Fibroblast of lung (primary cell): ENCODE measurements around the gene PPT1. TPM values are rescaled to one million over a fixed set of nuclear protein-coding genes. Genes with fewer than 3 reads are reported as not detected.

Source experiments
- DNase-seq, 2 donors: peaks; one replicate each; pipeline versions ENCODE4 v3.0.0 to v3.0.0-alpha.2; 2010; ENCODE audit warnings: low read depth in 2 of 2
- H2AFZ ChIP-seq: 2 replicates; pipeline ENCODE4 v1.5.1; 2012; ENCODE audit warnings: low read length, control low read depth, inconsistent platforms
- H3K27ac ChIP-seq: 2 replicates; pipeline ENCODE4 v1.5.1; 2011; ENCODE audit warnings: low read length, control low read depth; ENCODE audit not compliant: insufficient read depth
- H3K27me3 ChIP-seq: 2 replicates; pipeline ENCODE4 v1.5.1; 2011; ENCODE audit warnings: mild to moderate bottlenecking, low read length; ENCODE audit not compliant: control insufficient read depth, insufficient read depth
- H3K36me3 ChIP-seq: 2 replicates; pipeline ENCODE4 v1.5.1; 2011; ENCODE audit warnings: low read length; ENCODE audit not compliant: control insufficient read depth, insufficient read depth
- H3K4me1 ChIP-seq: 2 replicates; pipeline ENCODE4 v1.5.1; 2011; ENCODE audit warnings: low read length; ENCODE audit not compliant: control insufficient read depth, insufficient read depth; ENCODE audit errors: extremely low read depth
- H3K4me2 ChIP-seq: 2 replicates; pipeline ENCODE4 v1.5.1; 2011; ENCODE audit warnings: low read length, control low read depth; ENCODE audit not compliant: insufficient read depth; ENCODE audit errors: extremely low read depth
- H3K4me3 ChIP-seq, 4 experiments: fragments of 200-600 bp in 1 of 4; sonication (generic) in 1 of 4; replicated peaks in 1 of 4; 2 replicates each; pipeline ENCODE4 v1.5.1; 2011 to 2016; ENCODE audit warnings: low read length in 4 of 4, low read depth in 3 of 4, mild to moderate bottlenecking in 3 of 4, control low read depth in 2 of 4, inconsistent platforms in 1 of 4, mixed read lengths in 1 of 4; ENCODE audit not compliant: insufficient read depth in 1 of 4; ENCODE audit errors: control extremely low read depth in 1 of 4
- H3K79me2 ChIP-seq: 2 replicates; pipeline ENCODE4 v1.5.1; 2012; ENCODE audit warnings: mild to moderate bottlenecking, low read length, inconsistent platforms; ENCODE audit not compliant: control insufficient read depth, insufficient read depth
- H3K9ac ChIP-seq: 2 replicates; pipeline ENCODE4 v1.5.1; 2011; ENCODE audit warnings: mild to moderate bottlenecking, low read length, control low read depth; ENCODE audit not compliant: insufficient read depth
- H3K9me3 ChIP-seq: 2 replicates; pipeline ENCODE4 v1.5.1; 2012; ENCODE audit warnings: low read depth, low read length; ENCODE audit not compliant: control insufficient read depth, insufficient read depth
- H4K20me1 ChIP-seq: 2 replicates; pipeline ENCODE4 v1.5.1; 2011; ENCODE audit warnings: low read length; ENCODE audit not compliant: control insufficient read depth, insufficient read depth; ENCODE audit errors: extremely low read depth
- EZH2 ChIP-seq: IDR thresholded peaks from 2 replicates; pipeline ENCODE4 v1.5.1; 2012; ENCODE audit warnings: low read length, control low read depth, mild to moderate bottlenecking; ENCODE audit errors: missing control alignments
- polyA plus RNA-seq, 2 donors: library from polyadenylated mRNA; depleted of rRNA in 1 of 2; stranded (reverse) in 1 of 2; unstranded in 1 of 2; fragments of >200 nt; gene quantifications; 2 replicates each; pipeline ENCODE4 v1.2.1, GENCODE V29; 2011 to 2012; ENCODE audit warnings: missing spikeins in 1 of 2
- total RNA-seq: library from RNA; depleted of rRNA; stranded (reverse); fragments of >200 nt; gene quantifications from 2 replicates; pipeline ENCODE4 v1.2.1, GENCODE V29; 2014
- TF ChIP-seq, protein P1 (sequence below), 2 donors: IDR thresholded peaks in 1 of 2; conservative IDR thresholded peaks in 1 of 2; 1 replicate in 1 of 2; 2 replicates in 1 of 2; pipeline ENCODE4 v1.5.1; 2011 to 2012; ENCODE audit warnings: low read length in 2 of 2, control low read depth in 1 of 2, inconsistent platforms in 1 of 2, low read depth in 1 of 2, mild to moderate bottlenecking in 1 of 2

PPT1 gene
- total and polyA plus RNA-seq, 2 donors (not counting 1 experiment from before 2014, with no cell fraction given): 41.0 to 81.1 TPM

DNA sequence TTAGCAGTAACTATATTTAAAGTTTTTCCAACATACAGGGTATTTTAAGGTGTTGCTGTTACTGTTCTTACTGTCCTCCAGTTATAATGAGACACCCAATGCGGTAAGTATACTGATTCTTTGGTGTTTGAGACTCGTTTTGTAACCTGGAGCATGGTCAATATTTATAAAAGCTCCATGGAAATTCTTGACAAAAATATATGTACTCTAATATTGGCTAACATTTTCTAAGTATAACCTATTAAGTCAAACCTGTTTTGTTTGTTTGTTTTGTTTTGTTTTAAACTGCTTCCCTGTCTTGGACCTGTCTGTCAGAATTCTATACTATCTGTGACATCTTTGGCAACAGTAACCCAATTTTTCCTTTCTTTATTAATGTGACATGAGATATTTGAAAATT is 72.4 kb downstream of the PPT1 start:
- no peaks in the 10 kb centered on the region for H3K79me2 ChIP-seq
- no peaks in the 10 kb centered on the region for H3K4me1 ChIP-seq
- no peak overlapping the region for H3K4me2 ChIP-seq
- H4K20me1 ChIP-seq: no peaks in the 10 kb centered on the region
- H3K27ac ChIP-seq: no peak overlapping the region
- DNase-seq: no peak
- no peak overlapping the region for H3K9ac ChIP-seq
- no peaks in the 10 kb centered on the region for H3K9me3 ChIP-seq
- TF ChIP-seq, protein P1, sequence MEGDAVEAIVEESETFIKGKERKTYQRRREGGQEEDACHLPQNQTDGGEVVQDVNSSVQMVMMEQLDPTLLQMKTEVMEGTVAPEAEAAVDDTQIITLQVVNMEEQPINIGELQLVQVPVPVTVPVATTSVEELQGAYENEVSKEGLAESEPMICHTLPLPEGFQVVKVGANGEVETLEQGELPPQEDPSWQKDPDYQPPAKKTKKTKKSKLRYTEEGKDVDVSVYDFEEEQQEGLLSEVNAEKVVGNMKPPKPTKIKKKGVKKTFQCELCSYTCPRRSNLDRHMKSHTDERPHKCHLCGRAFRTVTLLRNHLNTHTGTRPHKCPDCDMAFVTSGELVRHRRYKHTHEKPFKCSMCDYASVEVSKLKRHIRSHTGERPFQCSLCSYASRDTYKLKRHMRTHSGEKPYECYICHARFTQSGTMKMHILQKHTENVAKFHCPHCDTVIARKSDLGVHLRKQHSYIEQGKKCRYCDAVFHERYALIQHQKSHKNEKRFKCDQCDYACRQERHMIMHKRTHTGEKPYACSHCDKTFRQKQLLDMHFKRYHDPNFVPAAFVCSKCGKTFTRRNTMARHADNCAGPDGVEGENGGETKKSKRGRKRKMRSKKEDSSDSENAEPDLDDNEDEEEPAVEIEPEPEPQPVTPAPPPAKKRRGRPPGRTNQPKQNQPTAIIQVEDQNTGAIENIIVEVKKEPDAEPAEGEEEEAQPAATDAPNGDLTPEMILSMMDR (conservative IDR thresholded peaks at IDR 0.05 in 1 of 2, IDR thresholded peaks at IDR 0.05 in 1 of 2; ENCODE audit: low read depth in 1 of 2, low read length in 2 of 2): no peak
- no peak for TF ChIP-seq EZH2
- H2AFZ ChIP-seq: no peak overlapping the region
- no peaks in the 10 kb centered on the region for H3K27me3 ChIP-seq
- H3K36me3 ChIP-seq: no peaks in the 10 kb centered on the region
- no peak overlapping the region for H3K4me3 ChIP-seq

DNA sequence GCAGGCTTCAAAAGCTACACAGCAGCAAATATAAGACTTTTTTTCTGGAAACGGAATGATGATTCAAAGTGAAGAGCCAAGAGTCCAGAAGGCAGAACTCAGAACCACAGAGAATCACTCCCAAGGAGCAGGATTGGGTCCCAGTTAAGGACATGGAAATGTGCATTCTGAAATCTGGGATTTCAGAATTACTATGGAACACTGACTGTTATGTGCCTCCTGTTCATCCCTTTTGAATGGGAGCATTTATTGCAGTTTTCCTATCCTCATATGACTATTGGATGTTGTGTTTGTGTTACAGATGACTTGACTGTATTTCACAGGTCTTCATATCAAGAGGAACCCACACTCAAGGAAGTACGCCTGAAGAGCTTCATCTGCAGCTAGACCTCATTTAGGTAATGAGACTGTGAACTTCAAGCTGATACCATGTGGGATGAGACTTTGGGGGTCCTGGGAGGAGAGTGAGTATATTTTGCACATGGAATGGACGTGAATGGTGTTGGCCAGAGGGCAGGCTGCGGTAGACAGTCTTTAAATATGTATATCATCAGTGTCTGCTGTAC is 73.6 kb downstream of the PPT1 start:
- no peaks in the 10 kb centered on the region for H3K4me1 ChIP-seq
- no peaks in the 10 kb centered on the region for H3K9me3 ChIP-seq
- H3K36me3 ChIP-seq: no peaks in the 10 kb centered on the region
- DNase-seq: no peak
- H3K4me3 ChIP-seq: no peak overlapping the region
- no peak overlapping the region for H2AFZ ChIP-seq
- H3K79me2 ChIP-seq: no peaks in the 10 kb centered on the region
- H3K27me3 ChIP-seq: no peaks in the 10 kb centered on the region
- no peak overlapping the region for H3K9ac ChIP-seq
- no peaks in the 10 kb centered on the region for H4K20me1 ChIP-seq
- H3K4me2 ChIP-seq: no peak overlapping the region
- H3K27ac ChIP-seq: no peak overlapping the region
- no peak for TF ChIP-seq EZH2
- TF ChIP-seq, protein P1 (conservative IDR thresholded peaks at IDR 0.05 in 1 of 2, IDR thresholded peaks at IDR 0.05 in 1 of 2; ENCODE audit: low read depth in 1 of 2, low read length in 2 of 2): no peak

Other genes starting within 250 kb of the PPT1 start
- gene TRIT1, start 213.7 kb downstream of the PPT1 start, total RNA-seq: 19.5 and 20.3 TPM in 2 replicates
- gene TRIT1, start 213.7 kb downstream of the PPT1 start, polyA plus RNA-seq: 9.7 and 17.2 TPM in 2 replicates
- under 0.01 and 0.26 TPM in 2 replicates for gene MYCL, start 195.3 kb downstream of the PPT1 start, total RNA-seq
- 0.09 and 0.11 TPM in 2 replicates for gene MYCL, start 195.3 kb downstream of the PPT1 start, polyA plus RNA-seq
- 1.0 and 1.2 TPM in 2 replicates for gene MFSD2A, start 142.1 kb downstream of the PPT1 start, total RNA-seq
- gene MFSD2A, start 142.1 kb downstream of the PPT1 start, polyA plus RNA-seq: 0.90 and 4.5 TPM in 2 replicates
- 270 and 352 TPM in 2 replicates for gene CAP1, start 56.5 kb downstream of the PPT1 start, total RNA-seq
- 744 and 836 TPM in 2 replicates for gene CAP1, start 56.5 kb downstream of the PPT1 start, polyA plus RNA-seq
- 20.8 and 25.2 TPM in 2 replicates for gene RLF, start 64.1 kb upstream of the PPT1 start, total RNA-seq
- 6.4 and 12.4 TPM in 2 replicates for gene RLF, start 64.1 kb upstream of the PPT1 start, polyA plus RNA-seq
- gene TMCO2, start 150.7 kb upstream of the PPT1 start, total RNA-seq: not detected in 2 replicates
- gene TMCO2, start 150.7 kb upstream of the PPT1 start, polyA plus RNA-seq: not detected in 2 replicates
- gene ZMPSTE24, start 161.0 kb upstream of the PPT1 start, total RNA-seq: 60.9 and 68.8 TPM in 2 replicates
- 67.6 and 70.5 TPM in 2 replicates for gene ZMPSTE24, start 161.0 kb upstream of the PPT1 start, polyA plus RNA-seq
- gene COL9A2, start 220.0 kb upstream of the PPT1 start, total RNA-seq: 2.1 and 2.8 TPM in 2 replicates
- 0.40 and 1.3 TPM in 2 replicates for gene COL9A2, start 220.0 kb upstream of the PPT1 start, polyA plus RNA-seq